Peyer's patch (tissue), 4 donors: ENCODE results near the gene IL17REL.

ENCODE experiments used
- CTCF ChIP-seq, 6 experiments: fragments of 450-650 bp in 4 of 6; fragments of 200-600 bp in 2 of 6; sonication (generic) in 1 of 6; IDR thresholded peaks; one replicate each; pipeline ENCODE4 v1.5.1; 2017 to 2019; ENCODE audit warnings: antibody characterized with exemption in 6 of 6, mild to moderate bottlenecking in 3 of 6, moderate library complexity in 1 of 6
- POLR2A ChIP-seq, 2 donors: fragments of 450-650 bp; IDR thresholded peaks; one replicate each; pipeline ENCODE4 v1.5.1; 2017; ENCODE audit warnings: antibody characterized with exemption in 2 of 2, mild to moderate bottlenecking in 2 of 2, moderate library complexity in 2 of 2

- TF ChIP-seq CTCF (IDR thresholded peaks at IDR 0.05) = no peak
- no peak for TF ChIP-seq POLR2A (IDR thresholded peaks at IDR 0.05)
Measured at GRCh38 chr22:50008151-50009040, 4.2 kb downstream of the IL17REL start.
